Activated naive CD8-positive, alpha-beta T cell treated with anti-CD3 and anti-CD28 coated beads for 36 hours (primary cell): ENCODE results near the gene KTN1. TPM values are rescaled to one million over a fixed set of nuclear protein-coding genes. Genes with fewer than 3 reads are reported as not detected.

Experiments used
- DNase-seq: peaks from one replicate; pipeline ENCODE4 v3.0.0; 2021
- H3K27ac Mint-ChIP-seq: one replicate; pipeline ENCODE4 v1.8.0; 2022; ENCODE audit warnings: mild to moderate bottlenecking, moderate library complexity, mixed read lengths
- H3K27me3 Mint-ChIP-seq: one replicate; pipeline ENCODE4 v1.8.0; 2022; ENCODE audit warnings: mild to moderate bottlenecking, mixed read lengths
- H3K36me3 Mint-ChIP-seq: one replicate; pipeline ENCODE4 v1.8.0; 2021; ENCODE audit warnings: mild to moderate bottlenecking, mixed read lengths
- H3K4me1 Mint-ChIP-seq: one replicate; pipeline ENCODE4 v1.8.0; 2021; ENCODE audit warnings: mixed read lengths
- H3K4me3 Mint-ChIP-seq: one replicate; pipeline ENCODE4 v1.8.0; 2022; ENCODE audit warnings: mild to moderate bottlenecking, moderate library complexity, mixed read lengths
- H3K9me3 Mint-ChIP-seq: one replicate; pipeline ENCODE4 v1.8.0; 2022; ENCODE audit warnings: mixed read lengths
- total RNA-seq, 2 experiments: library from RNA; stranded (reverse); gene quantifications; one replicate each; pipeline ENCODE4 v1.2.3, GENCODE V29; 2021

Gene KTN1
- total RNA-seq, 2 experiments from 2014 or later = 119 TPM

- peaks cover 6% of the 10 kb centered on the region for H3K36me3 Mint-ChIP-seq
- no peaks in the 10 kb centered on the region for H3K9me3 Mint-ChIP-seq
- H3K27ac Mint-ChIP-seq = no peak overlapping the region
- peaks cover 53% of the 10 kb centered on the region for H3K4me1 Mint-ChIP-seq
- no peak for DNase-seq
- H3K27me3 Mint-ChIP-seq = no peaks in the 10 kb centered on the region
- no peak overlapping the region for H3K4me3 Mint-ChIP-seq
Observed at GRCh38 chr14:55587847-55588246, 7.8 kb downstream of the KTN1 start.

GRCh38 chr14:55588259-55588699 lies 8.3 kb downstream of the KTN1 start:
- DNase-seq = no peak
- Mint-ChIP-seq H3K4me3 (no peak overlapping the region), H3K9me3 (no peaks in the 10 kb centered on the region), H3K27me3 (no peaks in the 10 kb centered on the region), H3K36me3 (peaks cover 6% of the 10 kb centered on the region), H3K4me1 (peaks cover 50% of the 10 kb centered on the region), H3K27ac (no peak overlapping the region)

- Mint-ChIP-seq H3K4me1 (peaks cover 56% of the 10 kb centered on the region), H3K36me3 (peaks cover 10% of the 10 kb centered on the region)
- no peak for DNase-seq
Observed at GRCh38 chr14:55589171-55589570, 9.2 kb downstream of the KTN1 start.

GRCh38 chr14:55592436-55592835 lies 12.4 kb downstream of the KTN1 start:
- H3K9me3 Mint-ChIP-seq = peaks cover 3% of the 10 kb centered on the region
- no peak overlapping the region for H3K4me3 Mint-ChIP-seq
- no peak for DNase-seq
- H3K36me3 Mint-ChIP-seq = peaks cover 23% of the 10 kb centered on the region
- peaks cover 44% of the 10 kb centered on the region for H3K4me1 Mint-ChIP-seq
- H3K27ac Mint-ChIP-seq = no peak overlapping the region
- H3K27me3 Mint-ChIP-seq = no peaks in the 10 kb centered on the region

More at GRCh38 chr14:55589171-55589570, 9.2 kb downstream of the KTN1 start:
- Mint-ChIP-seq H3K4me3 (no peak overlapping the region), H3K9me3 (no peaks in the 10 kb centered on the region), H3K27ac (no peak overlapping the region), H3K27me3 (no peaks in the 10 kb centered on the region)

- H3K27ac Mint-ChIP-seq = no peak overlapping the region
- peaks cover 29% of the 10 kb centered on the region for H3K36me3 Mint-ChIP-seq
- DNase-seq = no peak
- H3K27me3 Mint-ChIP-seq = no peaks in the 10 kb centered on the region
- H3K9me3 Mint-ChIP-seq = peaks cover 7% of the 10 kb centered on the region
- peaks cover 39% of the 10 kb centered on the region for H3K4me1 Mint-ChIP-seq
- no peak overlapping the region for H3K4me3 Mint-ChIP-seq
Observed at GRCh38 chr14:55593698-55594097, 13.7 kb downstream of the KTN1 start.

- no peak overlapping the region for H3K27ac Mint-ChIP-seq
- peaks cover 24% of the 10 kb centered on the region for H3K4me1 Mint-ChIP-seq
- H3K36me3 Mint-ChIP-seq = peaks cover 38% of the 10 kb centered on the region
- H3K27me3 Mint-ChIP-seq = no peaks in the 10 kb centered on the region
- no peak overlapping the region for H3K4me3 Mint-ChIP-seq
- peaks cover 9% of the 10 kb centered on the region for H3K9me3 Mint-ChIP-seq
- no peak for DNase-seq
Observed at GRCh38 chr14:55599250-55599879, 19.4 kb downstream of the KTN1 start.

- DNase-seq = no peak
- H3K4me1 Mint-ChIP-seq = peaks cover 22% of the 10 kb centered on the region
Observed at GRCh38 chr14:55600784-55601561, 21.0 kb downstream of the KTN1 start.

GRCh38 chr14:55603401-55603953 lies 23.5 kb downstream of the KTN1 start:
- no peak for DNase-seq
- H3K27me3 Mint-ChIP-seq = no peaks in the 10 kb centered on the region
- H3K9me3 Mint-ChIP-seq = peaks cover 2% of the 10 kb centered on the region
- H3K27ac Mint-ChIP-seq = no peak overlapping the region
- peaks cover 19% of the 10 kb centered on the region for H3K36me3 Mint-ChIP-seq
- H3K4me3 Mint-ChIP-seq = no peak overlapping the region
- peaks cover 32% of the 10 kb centered on the region for H3K4me1 Mint-ChIP-seq

More at GRCh38 chr14:55600784-55601561, 21.0 kb downstream of the KTN1 start:
- Mint-ChIP-seq H3K27ac (no peak overlapping the region), H3K9me3 (peaks cover 8% of the 10 kb centered on the region), H3K4me3 (no peak overlapping the region), H3K27me3 (no peaks in the 10 kb centered on the region), H3K36me3 (peaks cover 28% of the 10 kb centered on the region)

- H3K9me3 Mint-ChIP-seq = no peaks in the 10 kb centered on the region
- H3K4me3 Mint-ChIP-seq = no peak overlapping the region
- no peak for DNase-seq
- H3K36me3 Mint-ChIP-seq = peaks cover 15% of the 10 kb centered on the region
- peaks cover 36% of the 10 kb centered on the region for H3K4me1 Mint-ChIP-seq
- no peak overlapping the region for H3K27ac Mint-ChIP-seq
- no peaks in the 10 kb centered on the region for H3K27me3 Mint-ChIP-seq
Observed at GRCh38 chr14:55604488-55604887, 24.5 kb downstream of the KTN1 start.

- Mint-ChIP-seq H3K27me3 (no peaks in the 10 kb centered on the region), H3K9me3 (no peaks in the 10 kb centered on the region), H3K4me1 (peaks cover 39% of the 10 kb centered on the region), H3K27ac (no peak overlapping the region), H3K4me3 (no peak overlapping the region), H3K36me3 (peaks cover 15% of the 10 kb centered on the region)
- no peak for DNase-seq
Observed at GRCh38 chr14:55604900-55605418, 25.0 kb downstream of the KTN1 start.

- Mint-ChIP-seq H3K36me3 (peaks cover 12% of the 10 kb centered on the region), H3K4me3 (no peak overlapping the region), H3K27ac (no peak overlapping the region), H3K4me1 (peaks cover 35% of the 10 kb centered on the region), H3K9me3 (no peaks in the 10 kb centered on the region), H3K27me3 (no peaks in the 10 kb centered on the region)
- no peak for DNase-seq
Observed at GRCh38 chr14:55605793-55606192, 25.8 kb downstream of the KTN1 start.

- Mint-ChIP-seq H3K9me3 (no peaks in the 10 kb centered on the region), H3K27ac (no peak overlapping the region), H3K36me3 (peaks cover 8% of the 10 kb centered on the region), H3K27me3 (no peaks in the 10 kb centered on the region), H3K4me3 (no peak overlapping the region), H3K4me1 (peaks cover 33% of the 10 kb centered on the region)
- DNase-seq = no peak
Observed at GRCh38 chr14:55607386-55607785, 27.4 kb downstream of the KTN1 start.

GRCh38 chr14:55609681-55610080 lies 29.7 kb downstream of the KTN1 start:
- H3K27me3 Mint-ChIP-seq = no peaks in the 10 kb centered on the region
- no peak for DNase-seq
- H3K9me3 Mint-ChIP-seq = no peaks in the 10 kb centered on the region
- peaks cover 35% of the 10 kb centered on the region for H3K4me1 Mint-ChIP-seq
- peaks cover 22% of the 10 kb centered on the region for H3K36me3 Mint-ChIP-seq
- H3K27ac Mint-ChIP-seq = no peak overlapping the region
- no peak overlapping the region for H3K4me3 Mint-ChIP-seq

- H3K4me3 Mint-ChIP-seq = no peak overlapping the region
- no peak overlapping the region for H3K27ac Mint-ChIP-seq
- peaks cover 30% of the 10 kb centered on the region for H3K4me1 Mint-ChIP-seq
- peaks cover 30% of the 10 kb centered on the region for H3K36me3 Mint-ChIP-seq
- DNase-seq = no peak
- H3K9me3 Mint-ChIP-seq = no peaks in the 10 kb centered on the region
- H3K27me3 Mint-ChIP-seq = no peaks in the 10 kb centered on the region
Observed at GRCh38 chr14:55610713-55611370, 30.8 kb downstream of the KTN1 start.

GRCh38 chr14:55611859-55612258 lies 31.9 kb downstream of the KTN1 start:
- no peak for DNase-seq
- H3K27ac Mint-ChIP-seq = no peak overlapping the region
- peaks cover 39% of the 10 kb centered on the region for H3K36me3 Mint-ChIP-seq
- H3K9me3 Mint-ChIP-seq = no peaks in the 10 kb centered on the region
- H3K27me3 Mint-ChIP-seq = no peaks in the 10 kb centered on the region
- peaks cover 27% of the 10 kb centered on the region for H3K4me1 Mint-ChIP-seq
- H3K4me3 Mint-ChIP-seq = no peak overlapping the region
